ENCODE results near the gene RAB3GAP2. TPM values are rescaled to one million over a fixed set of nuclear protein-coding genes. Genes with fewer than 3 reads are reported as not detected.
"Not testable (repeated sequence)": the region's sequence is repeated elsewhere in the genome, so short reads cannot be mapped to it uniquely, and the experiment has no call there.

Gene RAB3GAP2
- total RNA-seq, 4 donors from 2014 or later = 19.9 to 35.3 (median 27.3) TPM

GRCh38 chr1:220316305-220316704 lies 44.1 kb upstream of the RAB3GAP2 start:
- Histone ChIP-seq H3K4me3 (no peak overlapping the region), H3K36me3 (no peaks in the 10 kb centered on the region), H3K27ac (no peak overlapping the region), H3K9me3 (no peaks in the 10 kb centered on the region), H3K27me3 (no peaks in the 10 kb centered on the region), H3K4me1 (no peaks in the 10 kb centered on the region)
- no peak for ATAC-seq
- TF ChIP-seq POLR2AphosphoS5 (IDR thresholded peaks at IDR 0.05) = no peak
- TF ChIP-seq EP300 (IDR thresholded peaks at IDR 0.05) = no peak
- no peak for TF ChIP-seq POLR2A (IDR thresholded peaks at IDR 0.05)
- TF ChIP-seq CTCF (IDR thresholded peaks at IDR 0.05) = no peak
- 84 to 89% methylated on average over 2 of the region's 3 CpGs for WGBS, 2 donors (ENCODE audit: low coverage in 1 of 2)

GRCh38 chr1:220315070-220315839 lies 43.0 kb upstream of the RAB3GAP2 start:
- Histone ChIP-seq H3K9me3 (no peaks in the 10 kb centered on the region), H3K36me3 (no peaks in the 10 kb centered on the region), H3K4me1 (no peaks in the 10 kb centered on the region), H3K27ac (no peak overlapping the region), H3K27me3 (no peaks in the 10 kb centered on the region), H3K4me3 (no peak overlapping the region)
- TF ChIP-seq POLR2AphosphoS5 (IDR thresholded peaks at IDR 0.05) = no peak
- TF ChIP-seq POLR2A (IDR thresholded peaks at IDR 0.05) = no peak
- TF ChIP-seq EP300 (IDR thresholded peaks at IDR 0.05) = no peak
- TF ChIP-seq CTCF (IDR thresholded peaks at IDR 0.05) = no peak
- WGBS, 2 donors (ENCODE audit: low coverage in 1 of 2) = 74 to 76% methylated on average over 3 to 4 of the region's 4 CpGs
- peak; percentile 31 for ATAC-seq

- H3K9me3 ChIP-seq = no peaks in the 10 kb centered on the region
- ATAC-seq = no peak
- H3K27me3 ChIP-seq = no peaks in the 10 kb centered on the region
- H3K4me1 ChIP-seq = no peaks in the 10 kb centered on the region
- WGBS, 2 donors (ENCODE audit: low coverage in 1 of 2) = 50 to 83% methylated on average over 1 of the region's 1 CpG
- no peak overlapping the region for H3K4me3 ChIP-seq
- H3K36me3 ChIP-seq = no peaks in the 10 kb centered on the region
- H3K27ac ChIP-seq = no peak overlapping the region
- TF ChIP-seq EP300 (IDR thresholded peaks at IDR 0.05) = no peak
These were observed 41.3 kb upstream of the RAB3GAP2 start for GRCh38 chr1:220313576-220313975.

- WGBS, 2 donors (ENCODE audit: low coverage in 1 of 2) = 83 to 87% methylated on average over 2 to 4 of the region's 4 CpGs
These were observed 37.9 kb upstream of the RAB3GAP2 start for GRCh38 chr1:220310147-220310546.

GRCh38 chr1:220307607-220308006 lies 35.4 kb upstream of the RAB3GAP2 start:
- Histone ChIP-seq H3K9me3 (no peaks in the 10 kb centered on the region), H3K4me1 (no peaks in the 10 kb centered on the region), H3K27ac (no peak overlapping the region), H3K27me3 (no peaks in the 10 kb centered on the region), H3K4me3 (no peak overlapping the region), H3K36me3 (no peaks in the 10 kb centered on the region)
- WGBS, 2 donors (ENCODE audit: low coverage in 1 of 2) = 76 to 80% methylated on average over 3 of the region's 3 CpGs
- no peak for ATAC-seq
- TF ChIP-seq EP300 (IDR thresholded peaks at IDR 0.05) (no peak), POLR2AphosphoS5 (IDR thresholded peaks at IDR 0.05) (no peak), CTCF (IDR thresholded peaks at IDR 0.05) (no peak), POLR2A (IDR thresholded peaks at IDR 0.05) (no peak)

More at GRCh38 chr1:220310147-220310546, 37.9 kb upstream of the RAB3GAP2 start:
- not testable (repeated sequence) for H3K4me3 ChIP-seq, H3K9me3 ChIP-seq, H3K27ac ChIP-seq, H3K27me3 ChIP-seq, H3K4me1 ChIP-seq, H3K36me3 ChIP-seq, ATAC-seq

- no peak for ATAC-seq
- Histone ChIP-seq H3K4me1 (peaks cover 0 to 5% (median 0%) of the 10 kb centered on the region in 3 donors), H3K4me3 (no peak overlapping the region), H3K9me3 (no peaks in the 10 kb centered on the region), H3K27ac (no peak overlapping the region), H3K27me3 (no peaks in the 10 kb centered on the region), H3K36me3 (no peaks in the 10 kb centered on the region)
- no peak for TF ChIP-seq POLR2A (IDR thresholded peaks at IDR 0.05)
- TF ChIP-seq CTCF (IDR thresholded peaks at IDR 0.05) = no peak
- no peak for TF ChIP-seq POLR2AphosphoS5 (IDR thresholded peaks at IDR 0.05)
- TF ChIP-seq EP300 (IDR thresholded peaks at IDR 0.05) = no peak
- WGBS, 2 donors (ENCODE audit: low coverage in 1 of 2) = 94 to 100% methylated on average over 1 of the region's 1 CpG
These were observed 34.1 kb upstream of the RAB3GAP2 start for GRCh38 chr1:220306339-220306738.

All from gastroesophageal sphincter (tissue), 4 donors.